ENCODE measurements around the gene OTUB1.
"Not testable (repeated sequence)": the region's sequence is repeated elsewhere in the genome, so short reads cannot be mapped to it uniquely, and the experiment has no call there.

Gene OTUB1

GRCh38 chr11:63986156-63986931, at the start of gene OTUB1:
OTUB1 (plus strand) TSS chr11:63986438; CDS start chr11:63986457, 19 bp downstream.
- DNase-seq, result peak; percentile 88

GRCh38 chr11:63937713-63938478, 48.3 kb upstream of the OTUB1 start:
- DNase-seq, result peak; percentile 21

GRCh38 chr11:63938479-63939396, 47.5 kb upstream of the OTUB1 start, which contains the start of gene NAA40:
NAA40 (plus strand) TSS chr11:63939002; CDS start chr11:63939097, 95 bp downstream.
- peak; percentile 94 for DNase-seq

GRCh38 chr11:63939397-63939891, 46.8 kb upstream of the OTUB1 start:
- DNase-seq, result no peak

GRCh38 chr11:63940786-63941185, 45.5 kb upstream of the OTUB1 start:
- DNase-seq, result no peak

GRCh38 chr11:63941901-63942300, 44.3 kb upstream of the OTUB1 start:
- no peak for DNase-seq

GRCh38 chr11:63942803-63943202, 43.4 kb upstream of the OTUB1 start:
- DNase-seq, result no peak

- DNase-seq, result no peak
Measured at GRCh38 chr11:63944987-63945386, 41.3 kb upstream of the OTUB1 start.

GRCh38 chr11:63945477-63946163, 40.6 kb upstream of the OTUB1 start:
- DNase-seq, result peak; percentile 65

- peak; percentile 46 for DNase-seq
Measured at GRCh38 chr11:63951779-63952536, 34.3 kb upstream of the OTUB1 start.

GRCh38 chr11:63952570-63952969, 33.7 kb upstream of the OTUB1 start:
- no peak for DNase-seq

GRCh38 chr11:63958008-63958407, 28.2 kb upstream of the OTUB1 start:
- DNase-seq, result no peak

GRCh38 chr11:63961608-63962412, 24.4 kb upstream of the OTUB1 start:
- peak; percentile 52 for DNase-seq

GRCh38 chr11:63963895-63964294, 22.3 kb upstream of the OTUB1 start:
- DNase-seq, result not testable (repeated sequence)

- no peak for DNase-seq
Measured at GRCh38 chr11:63966444-63966843, 19.8 kb upstream of the OTUB1 start.

- DNase-seq, result no peak
Measured at GRCh38 chr11:63969461-63969860, 16.8 kb upstream of the OTUB1 start.

GRCh38 chr11:63970902-63971301, 15.3 kb upstream of the OTUB1 start:
- DNase-seq, result no peak

GRCh38 chr11:63973912-63974258, 12.4 kb upstream of the OTUB1 start:
- DNase-seq, result not testable (repeated sequence)

- DNase-seq, result peak; percentile 99
Measured at GRCh38 chr11:63974259-63975143, 11.7 kb upstream of the OTUB1 start, which contains the start of gene COX8A. COX8A (plus strand) TSS chr11:63974620; CDS start chr11:63974681, 61 bp downstream.

Data from CD4-positive, alpha-beta T cell treated with Interleukin-10 for 1 hour (primary cell).